Pancreas (tissue), 10 donors: ENCODE results near the gene CDRT4. TPM values are rescaled to one million over a fixed set of nuclear protein-coding genes. Genes with fewer than 3 reads are reported as not detected.
A peak's percentile ranks its signal among the peaks of the same experiment; 100 is the strongest.

ENCODE experiments used
- ATAC-seq, 4 donors: fragments of 200-7000 bp; cut with Tn5 transposase; one replicate each; pipeline versions ENCODE4 v1.8.0 to v1.9.1; 2020; ENCODE audit warnings: mild to moderate bottlenecking in 4 of 4, moderate library complexity in 4 of 4
- DNase-seq, 6 donors: peaks; one replicate each; pipeline ENCODE4 v3.0.0-alpha.2; 2020
- FAIRE-seq: peaks from 2 replicates; lab custom pipeline; 2012; peaks lifted over from hg19 to GRCh38; lab: Jason Lieb, UNC
- H3K27ac ChIP-seq, 4 donors: fragments of 200-600 bp; sonication (generic); 1 replicate in 3 of 4; 2 replicates in 1 of 4; pipeline versions ENCODE4 v1.5.0 to v1.8.0; 2020
- H3K27me3 ChIP-seq, 4 donors: fragments of 200-600 bp; one replicate each; pipeline ENCODE4 v1.8.0; 2021
- H3K36me3 ChIP-seq, 3 donors: fragments of 200-600 bp; sonication (generic) in 1 of 3; one replicate each; pipeline versions ENCODE4 v1.5.0 to v1.8.0; 2020 to 2021
- H3K4me1 ChIP-seq, 3 donors: fragments of 200-600 bp; one replicate each; pipeline ENCODE4 v1.8.0; 2021
- H3K4me3 ChIP-seq, 4 donors: fragments of 200-600 bp; sonication (generic) in 2 of 4; one replicate each; pipeline versions ENCODE4 v1.5.0 to v1.8.0; 2020 to 2021
- H3K9me3 ChIP-seq, 4 donors: fragments of 200-600 bp; one replicate each; pipeline ENCODE4 v1.8.0; 2021
- CTCF ChIP-seq, 4 donors: fragments of 200-600 bp; sonication (generic) in 3 of 4; IDR thresholded peaks; one replicate each; pipeline versions ENCODE4 v1.5.0 to v1.8.0; 2021; ENCODE audit warnings: antibody characterized with exemption in 4 of 4
- WGBS, 2 donors: extraction: QIAGEN DNeasy Blood & Tissue Kit; methylation state at CpG; one replicate each; pipeline ENCODE4 v1.1.7; 2013; 5-methylcytosine and 5-hydroxymethylcytosine counted together
- intact Hi-C, 3 donors: fragments of 100-400 bp; cut with DNase I; formaldehyde crosslinking; loops; one replicate each; pipeline versions ENCODE4 v1.11.1 to v1.14.2; 2022
- polyA plus RNA-seq, 2 donors: library from polyadenylated mRNA; stranded (reverse); fragments of 200-250 nt; gene quantifications; one replicate each; pipeline ENCODE4 v1.2.3, GENCODE V29; 2013
- total RNA-seq, 6 donors: library from RNA; stranded (reverse); fragmentation: NEBNext Ultra II Directional in 4 of 6; extraction: Animal tissue kit (Norgen Biotek cat#: 25700) in 4 of 6; gene quantifications; one replicate each; pipeline versions ENCODE4 v1.2.1 to v1.2.4, GENCODE V29; 2021 to 2023
- donor health status: healthy with polysubstance abuse.
- donor health status: DM: no; HTN: no; CAD: no; lungs with moderate emphysema.
- donor health status: DM: no; HTN: no; CAD: no.
- donor health status: control.
- donor health status: control.
- donor health status: Bipolar disorder and iron deficiency.
- donor health status: DM: yes; HTN: yes; CAD: no.
- donor health status: DM: no; HTN: no; CAD: no.
- donor health status: DM: no; HTN: no; CAD: no.
- donor health status: DM: yes; HTN: yes; CAD: no.

Gene CDRT4
- total and polyA plus RNA-seq, 8 donors, result 1.8 to 31.6 (median 6.9) TPM

- Histone ChIP-seq H3K9me3 (no peaks in the 10 kb centered on the region), H3K27ac (no peak overlapping the region), H3K4me1 (peaks cover 3 to 8% (median 6%) of the 10 kb centered on the region in 3 donors), H3K36me3 (no peaks in the 10 kb centered on the region), H3K27me3 (no peaks in the 10 kb centered on the region), H3K4me3 (no peak overlapping the region)
- TF ChIP-seq CTCF (IDR thresholded peaks at IDR 0.05), result no peak
- 87 to 90% methylated on average over 6 of the region's 6 CpGs for WGBS, 2 donors
- ATAC-seq (peak in 1 of 4 donors; percentile 45), FAIRE-seq (no peak), DNase-seq (no peak)
- intact Hi-C loops, result loop anchor here in 1 of 3 donors (10.0 kb wide), 1 partner anchor 258 kb away; no protein-coding TSS in a partner anchor
Observed at GRCh38 chr17:15513058-15513791, 45.8 kb upstream of the CDRT4 start.

DNA sequence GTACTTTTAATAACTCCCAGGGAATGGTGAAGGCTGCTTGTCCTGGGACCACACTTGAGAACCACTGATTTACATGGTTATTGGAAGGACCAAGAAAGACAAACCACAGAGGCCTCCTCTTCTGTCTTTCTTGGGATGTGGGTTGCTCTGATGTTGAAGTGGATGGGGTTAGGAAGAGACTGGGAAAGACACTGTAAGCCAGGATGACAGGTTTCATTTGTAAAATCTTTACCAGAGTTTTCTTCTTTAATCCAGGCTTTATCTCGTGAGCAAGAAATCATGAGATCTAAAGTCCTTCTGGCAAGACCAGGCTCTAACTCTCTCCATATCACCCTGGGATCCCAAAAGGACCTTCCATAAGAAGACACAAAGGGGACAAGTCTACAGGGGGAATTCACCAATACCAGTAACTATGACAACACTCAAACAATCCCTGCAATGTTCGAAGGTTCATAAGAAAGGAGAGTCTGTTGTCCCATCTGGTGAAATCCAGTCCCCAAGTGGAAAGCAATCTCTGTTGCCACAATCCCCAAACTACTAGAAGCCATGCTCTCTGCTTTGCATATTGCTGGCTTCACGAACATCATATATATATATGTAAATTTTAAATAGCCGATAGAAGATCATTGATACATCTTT, 44.8 kb upstream of the CDRT4 start:
- ATAC-seq (no peak), DNase-seq (no peak), FAIRE-seq (no peak)
- Histone ChIP-seq H3K36me3 (no peaks in the 10 kb centered on the region), H3K4me3 (no peak overlapping the region), H3K27ac (no peak overlapping the region), H3K4me1 (peaks cover 3 to 8% (median 6%) of the 10 kb centered on the region in 3 donors), H3K9me3 (no peaks in the 10 kb centered on the region), H3K27me3 (no peaks in the 10 kb centered on the region)
- 94 to 95% methylated on average over 4 of the region's 4 CpGs for WGBS, 2 donors
- TF ChIP-seq CTCF (IDR thresholded peaks at IDR 0.05), result no peak
- intact Hi-C loops, result loop anchor here in 1 of 3 donors (10.0 kb wide), 1 partner anchor 257 kb away; no protein-coding TSS in a partner anchor

GRCh38 chr17:15511142-15511541, 43.7 kb upstream of the CDRT4 start:
- Histone ChIP-seq H3K27me3 (no peaks in the 10 kb centered on the region), H3K36me3 (no peaks in the 10 kb centered on the region), H3K9me3 (no peaks in the 10 kb centered on the region), H3K27ac (no peak overlapping the region), H3K4me1 (peaks cover 3 to 8% (median 6%) of the 10 kb centered on the region in 3 donors), H3K4me3 (no peak overlapping the region)
- intact Hi-C loops, result loop anchor here in 1 of 3 donors (10.0 kb wide), 1 partner anchor 256 kb away; no protein-coding TSS in a partner anchor
- no peak for DNase-seq
- FAIRE-seq, result no peak
- 93 to 97% methylated on average over 2 of the region's 2 CpGs for WGBS, 2 donors
- no peak for TF ChIP-seq CTCF (IDR thresholded peaks at IDR 0.05)
- no peak for ATAC-seq

DNA sequence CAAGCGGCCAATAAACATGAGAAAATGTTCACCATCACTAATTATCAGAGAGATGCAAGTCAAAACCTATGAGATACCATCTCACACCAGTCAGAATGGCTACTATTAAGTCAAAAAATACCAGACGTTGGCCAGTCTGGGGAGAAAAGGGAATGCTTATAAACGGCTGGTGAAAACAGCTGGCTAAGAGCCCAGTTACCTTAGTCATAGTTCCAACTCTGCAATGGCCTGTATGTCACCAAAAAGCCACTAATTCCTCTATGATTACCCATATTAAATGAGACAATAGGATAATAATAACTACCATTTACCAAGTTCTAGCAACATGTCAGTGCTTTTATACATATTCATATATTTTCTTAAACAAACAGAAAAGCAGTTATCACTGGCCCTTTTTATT, 42.9 kb upstream of the CDRT4 start:
- no peak for TF ChIP-seq CTCF (IDR thresholded peaks at IDR 0.05)
- Histone ChIP-seq H3K9me3 (no peaks in the 10 kb centered on the region), H3K4me1 (peaks cover 3 to 8% (median 6%) of the 10 kb centered on the region in 3 donors), H3K27ac (no peak overlapping the region), H3K4me3 (no peak overlapping the region), H3K36me3 (no peaks in the 10 kb centered on the region), H3K27me3 (no peaks in the 10 kb centered on the region)
- WGBS, 2 donors, result 68 to 80% methylated on average over 3 of the region's 3 CpGs
- intact Hi-C loops, result loop anchor here in 1 of 3 donors (10.0 kb wide), 1 partner anchor 256 kb away; no protein-coding TSS in a partner anchor
- DNase-seq (no peak), ATAC-seq (peak in 1 of 4 donors; percentile 32), FAIRE-seq (no peak)
